ENCODE results near the gene HIGD2A. TPM values are rescaled to one million over a fixed set of nuclear protein-coding genes. Genes with fewer than 3 reads are reported as not detected.

Gene HIGD2A
- total RNA-seq, 1 donor from 2014 or later: 108 TPM

- peaks cover 7 to 10% (median 10%) of the 10 kb centered on the region in 3 donors for H3K36me3 ChIP-seq (ENCODE audit: control insufficient read depth in 3 of 3, insufficient read depth in 3 of 3, low read length in 3 of 3)
- H3K27ac ChIP-seq (ENCODE audit: low read depth, low read length): peak overlapping the region; percentile 68
- H3K27me3 ChIP-seq (ENCODE audit: control insufficient read depth in 3 of 3, insufficient read depth in 3 of 3, low read length in 3 of 3): no peaks in the 10 kb centered on the region
- H3K4me1 ChIP-seq (ENCODE audit: control insufficient read depth in 3 of 3, insufficient read depth in 3 of 3, low read length in 3 of 3): peaks cover 33 to 56% (median 53%) of the 10 kb centered on the region in 3 donors
- peak overlapping the region; percentile 76 to 91 (median 81) for H3K9ac ChIP-seq (ENCODE audit: low read depth in 1 of 3, low read length in 3 of 3)
- H3K4me3 ChIP-seq (ENCODE audit: low read length in 3 of 3): peak overlapping the region; percentile 86 to 88 (median 87)
- no peaks in the 10 kb centered on the region for H3K9me3 ChIP-seq (ENCODE audit: control insufficient read depth in 3 of 3, low read length in 3 of 3)
Observed at GRCh38 chr5:176366232-176366894, 22.2 kb upstream of the HIGD2A start.

- H3K27me3 ChIP-seq (ENCODE audit: control insufficient read depth in 3 of 3, insufficient read depth in 3 of 3, low read length in 3 of 3): no peaks in the 10 kb centered on the region
- H3K9me3 ChIP-seq (ENCODE audit: control insufficient read depth in 3 of 3, low read length in 3 of 3): no peaks in the 10 kb centered on the region
- H3K27ac ChIP-seq (ENCODE audit: low read depth, low read length): peak overlapping the region; percentile 93
- peaks cover 9 to 10% (median 10%) of the 10 kb centered on the region in 3 donors for H3K36me3 ChIP-seq (ENCODE audit: control insufficient read depth in 3 of 3, insufficient read depth in 3 of 3, low read length in 3 of 3)
- peak overlapping the region in 1 of 3 donors; percentile 79 for H3K9ac ChIP-seq (ENCODE audit: low read depth in 1 of 3, low read length in 3 of 3)
- H3K4me1 ChIP-seq (ENCODE audit: control insufficient read depth in 3 of 3, insufficient read depth in 3 of 3, low read length in 3 of 3): peaks cover 46 to 71% (median 67%) of the 10 kb centered on the region in 3 donors
- H3K4me3 ChIP-seq (ENCODE audit: low read length in 3 of 3): no peak overlapping the region
Observed at GRCh38 chr5:176368726-176369125, 19.8 kb upstream of the HIGD2A start.

GRCh38 chr5:176369934-176370711 lies 18.4 kb upstream of the HIGD2A start:
- H3K36me3 ChIP-seq (ENCODE audit: control insufficient read depth in 3 of 3, insufficient read depth in 3 of 3, low read length in 3 of 3): peaks cover 9 to 10% (median 10%) of the 10 kb centered on the region in 3 donors
- H3K9ac ChIP-seq (ENCODE audit: low read depth in 1 of 3, low read length in 3 of 3): peak overlapping the region in 2 of 3 donors; percentile 66 to 74
- peak overlapping the region; percentile 93 for H3K27ac ChIP-seq (ENCODE audit: low read depth, low read length)
- no peaks in the 10 kb centered on the region for H3K9me3 ChIP-seq (ENCODE audit: control insufficient read depth in 3 of 3, low read length in 3 of 3)
- H3K27me3 ChIP-seq (ENCODE audit: control insufficient read depth in 3 of 3, insufficient read depth in 3 of 3, low read length in 3 of 3): no peaks in the 10 kb centered on the region
- H3K4me3 ChIP-seq (ENCODE audit: low read length in 3 of 3): no peak overlapping the region
- peaks cover 47 to 68% (median 65%) of the 10 kb centered on the region in 3 donors for H3K4me1 ChIP-seq (ENCODE audit: control insufficient read depth in 3 of 3, insufficient read depth in 3 of 3, low read length in 3 of 3)

- Histone ChIP-seq H3K27ac (ENCODE audit: low read depth, low read length) (peak overlapping the region; percentile 93), H3K9ac (ENCODE audit: low read depth in 1 of 3, low read length in 3 of 3) (peak overlapping the region in 2 of 3 donors; percentile 34 to 47), H3K36me3 (ENCODE audit: control insufficient read depth in 3 of 3, insufficient read depth in 3 of 3, low read length in 3 of 3) (peaks cover 9 to 15% (median 10%) of the 10 kb centered on the region in 3 donors)
Observed at GRCh38 chr5:176371621-176372539, 16.7 kb upstream of the HIGD2A start.

DNA sequence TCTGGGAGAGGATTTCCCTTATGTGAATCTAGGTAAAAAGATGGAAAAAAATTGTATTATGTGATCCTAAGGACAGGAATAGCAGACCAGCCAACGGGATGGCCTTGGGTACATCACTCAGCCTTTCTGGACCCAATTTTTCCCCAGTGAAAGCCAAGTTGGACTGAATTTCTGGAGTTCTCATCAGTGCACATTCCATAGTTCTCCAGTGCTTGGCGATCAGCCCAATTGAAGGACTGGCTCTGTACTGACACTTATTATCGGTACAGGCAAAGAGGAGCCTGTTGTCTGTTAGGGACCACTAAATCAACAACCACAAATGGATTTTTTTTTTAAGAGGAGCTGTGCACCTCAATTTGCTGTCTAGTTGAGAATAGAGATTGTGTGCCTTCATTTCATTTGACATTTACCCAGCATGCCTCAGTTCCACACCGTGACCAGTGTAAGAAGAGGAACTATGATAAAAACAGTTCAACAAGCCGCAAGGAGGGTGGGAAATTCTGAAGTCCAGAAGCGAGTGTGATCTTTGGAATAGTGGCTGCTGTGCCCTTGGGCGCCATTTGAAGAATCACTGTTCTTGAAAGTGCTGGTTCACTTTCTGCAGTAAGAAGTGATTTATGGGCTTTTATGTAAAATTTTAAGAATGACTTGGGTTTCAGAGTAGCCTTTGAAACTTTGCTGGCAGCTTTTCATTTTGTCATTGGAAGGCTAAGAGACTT lies 15.3 kb upstream of the HIGD2A start:
- Histone ChIP-seq H3K9ac (ENCODE audit: low read depth in 1 of 3, low read length in 3 of 3) (no peak overlapping the region), H3K9me3 (ENCODE audit: control insufficient read depth in 3 of 3, low read length in 3 of 3) (no peaks in the 10 kb centered on the region), H3K4me1 (ENCODE audit: control insufficient read depth in 3 of 3, insufficient read depth in 3 of 3, low read length in 3 of 3) (peaks cover 41 to 52% (median 50%) of the 10 kb centered on the region in 3 donors), H3K27me3 (ENCODE audit: control insufficient read depth in 3 of 3, insufficient read depth in 3 of 3, low read length in 3 of 3) (no peaks in the 10 kb centered on the region), H3K36me3 (ENCODE audit: control insufficient read depth in 3 of 3, insufficient read depth in 3 of 3, low read length in 3 of 3) (peaks cover 0 to 5% (median 2%) of the 10 kb centered on the region in 3 donors), H3K4me3 (ENCODE audit: low read length in 3 of 3) (no peak overlapping the region), H3K27ac (ENCODE audit: low read depth, low read length) (peak overlapping the region; percentile 93)

More at GRCh38 chr5:176371621-176372539, 16.7 kb upstream of the HIGD2A start:
- no peaks in the 10 kb centered on the region for H3K27me3 ChIP-seq (ENCODE audit: control insufficient read depth in 3 of 3, insufficient read depth in 3 of 3, low read length in 3 of 3)
- H3K4me1 ChIP-seq (ENCODE audit: control insufficient read depth in 3 of 3, insufficient read depth in 3 of 3, low read length in 3 of 3): peaks cover 41 to 62% (median 53%) of the 10 kb centered on the region in 3 donors
- H3K9me3 ChIP-seq (ENCODE audit: control insufficient read depth in 3 of 3, low read length in 3 of 3): no peaks in the 10 kb centered on the region
- peak overlapping the region in 1 of 3 donors; percentile 29 for H3K4me3 ChIP-seq (ENCODE audit: low read length in 3 of 3)

DNA sequence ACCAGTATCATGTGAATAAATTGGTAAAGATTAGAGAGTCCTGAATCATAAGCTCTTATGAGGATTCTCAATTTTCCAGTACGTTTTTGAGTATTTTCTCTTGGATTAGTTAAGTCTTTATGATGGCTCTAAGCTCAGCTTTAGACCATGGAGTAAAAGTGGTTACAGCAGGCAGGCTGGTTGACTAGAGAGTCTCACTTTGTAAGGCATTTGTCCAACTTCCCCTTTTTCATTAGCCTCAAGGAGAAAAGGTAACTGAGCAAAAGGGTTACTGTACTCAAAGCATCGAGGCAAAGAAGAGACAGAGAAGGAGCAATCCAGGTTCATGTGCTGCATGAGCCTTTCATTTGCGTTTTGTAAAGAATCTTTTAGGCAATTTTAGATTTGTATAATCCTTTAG lies 8.7 kb upstream of the HIGD2A start:
- no peaks in the 10 kb centered on the region for H3K27me3 ChIP-seq (ENCODE audit: control insufficient read depth in 3 of 3, insufficient read depth in 3 of 3, low read length in 3 of 3)
- H3K9ac ChIP-seq (ENCODE audit: low read depth in 1 of 3, low read length in 3 of 3): no peak overlapping the region
- no peak overlapping the region for H3K4me3 ChIP-seq (ENCODE audit: low read length in 3 of 3)
- H3K27ac ChIP-seq (ENCODE audit: low read depth, low read length): no peak overlapping the region
- H3K9me3 ChIP-seq (ENCODE audit: control insufficient read depth in 3 of 3, low read length in 3 of 3): no peaks in the 10 kb centered on the region
- H3K4me1 ChIP-seq (ENCODE audit: control insufficient read depth in 3 of 3, insufficient read depth in 3 of 3, low read length in 3 of 3): peaks cover 17 to 36% (median 28%) of the 10 kb centered on the region in 3 donors
- peaks cover 24 to 29% (median 25%) of the 10 kb centered on the region in 3 donors for H3K36me3 ChIP-seq (ENCODE audit: control insufficient read depth in 3 of 3, insufficient read depth in 3 of 3, low read length in 3 of 3)

DNA sequence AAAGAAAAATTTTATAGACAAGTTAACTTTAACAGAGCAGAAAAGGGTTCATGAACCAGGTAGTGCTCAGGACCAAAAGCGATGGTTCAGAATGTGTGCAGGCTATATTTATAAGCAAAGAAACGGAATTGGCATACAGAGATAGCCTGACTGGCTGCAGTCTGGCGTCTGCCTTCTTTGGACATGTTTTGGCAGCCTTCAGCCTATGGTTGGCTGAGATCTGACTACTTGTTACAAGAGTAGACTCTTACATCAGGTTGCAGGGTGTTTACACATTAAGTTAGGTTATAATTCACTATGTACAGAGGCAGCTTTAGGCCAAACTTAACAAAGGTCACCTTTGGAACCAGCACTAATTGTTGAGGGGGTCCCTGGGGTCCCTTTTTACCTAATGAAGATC lies 7.1 kb upstream of the HIGD2A start:
- H3K4me1 ChIP-seq (ENCODE audit: control insufficient read depth in 3 of 3, insufficient read depth in 3 of 3, low read length in 3 of 3): peaks cover 17 to 36% (median 28%) of the 10 kb centered on the region in 3 donors
- H3K4me3 ChIP-seq (ENCODE audit: low read length in 3 of 3): peak overlapping the region in 1 of 3 donors; percentile 45
- H3K9me3 ChIP-seq (ENCODE audit: control insufficient read depth in 3 of 3, low read length in 3 of 3): no peaks in the 10 kb centered on the region
- H3K36me3 ChIP-seq (ENCODE audit: control insufficient read depth in 3 of 3, insufficient read depth in 3 of 3, low read length in 3 of 3): peaks cover 26 to 35% (median 29%) of the 10 kb centered on the region in 3 donors
- peak overlapping the region; percentile 82 for H3K27ac ChIP-seq (ENCODE audit: low read depth, low read length)
- H3K9ac ChIP-seq (ENCODE audit: low read depth in 1 of 3, low read length in 3 of 3): peak overlapping the region; percentile 33 to 72 (median 68)
- no peaks in the 10 kb centered on the region for H3K27me3 ChIP-seq (ENCODE audit: control insufficient read depth in 3 of 3, insufficient read depth in 3 of 3, low read length in 3 of 3)

DNA sequence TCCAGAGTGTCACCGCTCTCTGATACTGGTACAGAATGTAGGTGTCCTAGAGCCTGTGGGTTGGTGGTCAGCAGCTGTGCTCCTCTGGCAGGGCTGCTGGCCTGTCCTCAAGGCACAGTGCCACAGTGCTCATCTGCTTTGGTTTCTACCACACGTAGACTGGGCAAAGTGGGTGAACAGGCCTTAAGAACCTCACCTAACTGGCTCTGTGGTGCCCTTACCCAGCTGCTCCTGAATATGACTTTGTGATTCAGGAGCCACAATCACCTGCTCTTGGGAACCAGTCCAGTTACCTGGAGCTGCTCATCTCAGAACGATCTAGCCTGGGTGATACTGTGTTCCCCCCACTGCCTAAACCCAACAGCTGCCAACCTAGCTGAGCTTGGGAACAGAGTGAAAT lies 6.6 kb upstream of the HIGD2A start:
- Histone ChIP-seq H3K27me3 (ENCODE audit: control insufficient read depth in 3 of 3, insufficient read depth in 3 of 3, low read length in 3 of 3) (no peaks in the 10 kb centered on the region), H3K9me3 (ENCODE audit: control insufficient read depth in 3 of 3, low read length in 3 of 3) (no peaks in the 10 kb centered on the region), H3K4me1 (ENCODE audit: control insufficient read depth in 3 of 3, insufficient read depth in 3 of 3, low read length in 3 of 3) (peaks cover 17 to 41% (median 32%) of the 10 kb centered on the region in 3 donors), H3K36me3 (ENCODE audit: control insufficient read depth in 3 of 3, insufficient read depth in 3 of 3, low read length in 3 of 3) (peaks cover 26 to 35% (median 32%) of the 10 kb centered on the region in 3 donors), H3K9ac (ENCODE audit: low read depth in 1 of 3, low read length in 3 of 3) (peak overlapping the region; percentile 2 to 72 (median 68)), H3K27ac (ENCODE audit: low read depth, low read length) (peak overlapping the region; percentile 82), H3K4me3 (ENCODE audit: low read length in 3 of 3) (peak overlapping the region in 1 of 3 donors; percentile 41)

DNA sequence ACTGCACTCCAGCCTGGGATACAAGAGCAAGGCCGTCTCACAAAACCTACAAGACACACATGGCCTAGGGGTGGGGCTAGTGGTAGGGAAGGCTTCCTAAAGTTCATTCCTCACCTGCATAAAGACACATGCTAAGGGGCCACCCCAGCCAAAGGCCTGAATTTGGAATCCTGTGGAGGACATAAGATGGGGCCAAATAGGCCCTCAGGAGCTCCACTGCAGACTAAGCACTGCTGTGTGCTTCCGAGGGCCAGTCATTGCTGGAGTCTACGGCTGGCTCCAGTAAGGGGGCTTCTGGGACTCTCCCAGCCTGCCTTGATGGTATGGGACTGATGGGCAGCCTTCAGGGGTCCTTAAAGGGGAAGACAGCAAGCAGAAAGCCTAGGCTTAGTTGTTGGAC lies 5.8 kb upstream of the HIGD2A start:
- Histone ChIP-seq H3K27ac (ENCODE audit: low read depth, low read length) (peak overlapping the region; percentile 82), H3K4me1 (ENCODE audit: control insufficient read depth in 3 of 3, insufficient read depth in 3 of 3, low read length in 3 of 3) (peaks cover 24 to 49% (median 40%) of the 10 kb centered on the region in 3 donors), H3K9ac (ENCODE audit: low read depth in 1 of 3, low read length in 3 of 3) (peak overlapping the region in 1 of 3 donors; percentile 72), H3K27me3 (ENCODE audit: control insufficient read depth in 3 of 3, insufficient read depth in 3 of 3, low read length in 3 of 3) (no peaks in the 10 kb centered on the region), H3K36me3 (ENCODE audit: control insufficient read depth in 3 of 3, insufficient read depth in 3 of 3, low read length in 3 of 3) (peaks cover 26 to 35% (median 32%) of the 10 kb centered on the region in 3 donors), H3K9me3 (ENCODE audit: control insufficient read depth in 3 of 3, low read length in 3 of 3) (no peaks in the 10 kb centered on the region), H3K4me3 (ENCODE audit: low read length in 3 of 3) (no peak overlapping the region)
